ENCODE measurements around the gene XRCC2. TPM values are rescaled to one million over a fixed set of nuclear protein-coding genes. Genes with fewer than 3 reads are reported as not detected.

The XRCC2 gene
- total RNA-seq, 2 donors from 2014 or later = 0.14 to 0.49 TPM

DNA sequence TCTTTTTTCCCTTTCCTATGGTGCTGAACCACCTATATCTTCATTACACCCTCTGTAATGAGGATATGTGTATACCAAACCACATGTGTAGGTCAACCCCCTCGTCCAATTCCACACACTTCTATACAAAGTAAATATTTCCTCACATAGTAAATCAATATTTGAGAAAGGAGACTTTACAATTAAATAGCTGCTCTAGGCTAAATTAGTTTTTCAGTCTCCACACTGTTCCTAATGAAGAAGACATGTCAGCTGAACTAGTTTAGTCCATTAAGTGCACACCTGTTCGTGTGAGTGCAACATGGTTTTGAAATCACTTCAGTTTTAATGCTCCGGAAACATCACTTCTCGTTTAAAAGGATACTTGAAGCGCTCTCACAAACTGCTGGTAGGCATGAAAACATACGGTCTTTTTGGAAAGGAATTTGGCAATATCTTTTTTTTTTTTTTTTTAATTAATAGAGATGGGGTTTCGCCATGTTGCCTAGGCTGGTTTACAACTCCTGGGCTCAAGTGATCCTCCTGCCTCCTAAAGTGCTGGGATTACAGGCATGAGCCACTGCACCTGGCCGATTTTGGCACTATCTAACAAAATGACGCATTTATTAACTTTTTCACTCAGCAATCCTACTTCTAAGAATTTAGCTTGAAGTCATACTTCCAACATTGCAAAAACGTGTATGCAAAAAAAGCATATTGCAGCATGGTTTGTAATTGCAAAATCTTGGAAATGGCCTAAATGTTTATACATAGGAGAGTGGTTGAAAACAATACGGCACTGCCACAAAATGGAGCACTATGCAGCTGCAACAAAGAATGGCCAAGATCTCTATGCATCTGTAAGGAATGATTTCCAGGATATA lies 2.1 kb upstream of the XRCC2 start:
- H3K27me3 ChIP-seq (replicated peaks; ENCODE audit: insufficient read depth) = no peaks in the 10 kb centered on the region
- ATAC-seq (ENCODE audit: insufficient number of reproducible peaks, low FRiP score, low read depth) = no peak
- no peak for DNase-seq (ENCODE audit: low spot score)
- TF ChIP-seq, protein P1, sequence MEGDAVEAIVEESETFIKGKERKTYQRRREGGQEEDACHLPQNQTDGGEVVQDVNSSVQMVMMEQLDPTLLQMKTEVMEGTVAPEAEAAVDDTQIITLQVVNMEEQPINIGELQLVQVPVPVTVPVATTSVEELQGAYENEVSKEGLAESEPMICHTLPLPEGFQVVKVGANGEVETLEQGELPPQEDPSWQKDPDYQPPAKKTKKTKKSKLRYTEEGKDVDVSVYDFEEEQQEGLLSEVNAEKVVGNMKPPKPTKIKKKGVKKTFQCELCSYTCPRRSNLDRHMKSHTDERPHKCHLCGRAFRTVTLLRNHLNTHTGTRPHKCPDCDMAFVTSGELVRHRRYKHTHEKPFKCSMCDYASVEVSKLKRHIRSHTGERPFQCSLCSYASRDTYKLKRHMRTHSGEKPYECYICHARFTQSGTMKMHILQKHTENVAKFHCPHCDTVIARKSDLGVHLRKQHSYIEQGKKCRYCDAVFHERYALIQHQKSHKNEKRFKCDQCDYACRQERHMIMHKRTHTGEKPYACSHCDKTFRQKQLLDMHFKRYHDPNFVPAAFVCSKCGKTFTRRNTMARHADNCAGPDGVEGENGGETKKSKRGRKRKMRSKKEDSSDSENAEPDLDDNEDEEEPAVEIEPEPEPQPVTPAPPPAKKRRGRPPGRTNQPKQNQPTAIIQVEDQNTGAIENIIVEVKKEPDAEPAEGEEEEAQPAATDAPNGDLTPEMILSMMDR (IDR thresholded peaks at IDR 0.05) = no peak
- H3K36me3 ChIP-seq = no peaks in the 10 kb centered on the region
- peaks cover 3 to 8% of the 10 kb centered on the region in 2 donors for H3K4me1 ChIP-seq (ENCODE audit: control insufficient read depth in 1 of 2, low read depth in 2 of 2)
- no peak overlapping the region for H3K4me3 ChIP-seq
- H3K27ac ChIP-seq = no peak overlapping the region
- H3K9me3 ChIP-seq = no peaks in the 10 kb centered on the region

DNA sequence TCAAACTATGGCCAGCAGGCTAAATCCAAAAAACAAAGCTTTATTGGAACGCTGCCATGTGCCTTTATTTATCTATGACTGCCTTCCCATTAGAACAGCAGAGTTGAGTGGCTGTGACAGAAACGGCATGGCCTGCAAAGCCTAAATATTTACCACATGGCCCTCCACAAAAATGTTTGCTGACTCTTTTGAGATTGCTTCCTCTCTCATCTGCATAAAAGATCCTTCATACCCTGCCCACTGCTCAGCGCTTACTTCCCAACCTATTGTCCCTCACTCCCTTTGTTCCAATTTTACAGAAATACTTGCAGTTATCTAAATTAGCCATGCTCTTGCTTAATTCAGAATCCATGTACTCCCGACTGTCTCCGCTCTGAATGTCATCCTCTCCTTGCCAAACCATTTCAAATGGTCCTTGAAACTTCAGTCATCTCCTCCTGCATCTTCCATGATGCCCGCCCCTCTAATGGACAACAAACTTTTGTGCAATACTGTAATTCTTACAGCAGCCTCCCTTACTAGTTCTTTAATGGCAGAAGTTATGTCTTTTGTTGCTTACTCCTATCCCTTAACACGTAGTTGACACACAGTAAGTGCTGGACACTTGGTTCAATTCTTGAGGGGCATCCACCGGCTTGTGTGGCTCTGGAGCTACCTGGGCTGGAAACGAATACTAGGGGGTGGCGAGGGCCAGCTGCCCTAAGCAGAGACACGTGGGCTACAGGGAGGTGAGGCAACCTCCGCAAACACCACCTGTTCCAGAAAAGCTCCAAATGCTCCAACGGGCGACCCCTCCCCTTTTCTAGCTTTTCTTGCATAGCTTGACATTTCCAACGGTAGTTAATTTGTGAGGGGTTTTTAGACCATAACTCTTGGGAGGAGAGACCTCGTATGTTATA lies 832 bp downstream of the XRCC2 start:
- Histone ChIP-seq H3K4me1 (ENCODE audit: control insufficient read depth in 1 of 2, low read depth in 2 of 2) (peaks cover 3 to 8% of the 10 kb centered on the region in 2 donors), H3K4me3 (peak overlapping the region; percentile 71), H3K27me3 (replicated peaks; ENCODE audit: insufficient read depth) (no peaks in the 10 kb centered on the region), H3K27ac (no peak overlapping the region), H3K9me3 (no peaks in the 10 kb centered on the region), H3K36me3 (no peaks in the 10 kb centered on the region)
- DNase-seq (ENCODE audit: low spot score) = no peak
- TF ChIP-seq, protein P1 (IDR thresholded peaks at IDR 0.05) = no peak
- ATAC-seq (ENCODE audit: insufficient number of reproducible peaks, low FRiP score, low read depth) = no peak

DNA sequence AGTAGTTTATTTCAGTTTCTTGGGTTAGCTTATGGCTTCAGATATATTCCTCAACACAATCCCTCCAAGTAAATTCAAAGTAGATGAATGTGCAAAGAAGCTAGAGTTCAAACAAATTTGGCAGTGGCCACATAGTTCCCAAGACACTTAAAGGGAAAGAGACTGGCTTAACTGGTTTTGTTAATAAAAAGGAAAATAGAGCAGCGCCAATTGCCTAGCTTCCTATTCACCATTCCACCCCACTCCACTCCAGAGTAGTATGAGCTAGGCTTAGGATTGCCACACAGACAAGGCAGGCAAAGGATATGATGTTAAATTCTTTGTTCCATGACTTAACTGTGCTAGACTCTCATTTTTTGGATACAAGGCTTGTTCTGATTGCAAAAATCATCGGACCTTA lies 2.0 kb downstream of the XRCC2 start:
- ATAC-seq (ENCODE audit: insufficient number of reproducible peaks, low FRiP score, low read depth) (no peak), DNase-seq (ENCODE audit: low spot score) (no peak)
- Histone ChIP-seq H3K36me3 (no peaks in the 10 kb centered on the region), H3K9me3 (no peaks in the 10 kb centered on the region), H3K4me1 (ENCODE audit: control insufficient read depth in 1 of 2, low read depth in 2 of 2) (peaks cover 3 to 8% of the 10 kb centered on the region in 2 donors), H3K4me3 (no peak overlapping the region), H3K27ac (no peak overlapping the region), H3K27me3 (replicated peaks; ENCODE audit: insufficient read depth) (no peaks in the 10 kb centered on the region)
- TF ChIP-seq, protein P1 (IDR thresholded peaks at IDR 0.05) = no peak

DNA sequence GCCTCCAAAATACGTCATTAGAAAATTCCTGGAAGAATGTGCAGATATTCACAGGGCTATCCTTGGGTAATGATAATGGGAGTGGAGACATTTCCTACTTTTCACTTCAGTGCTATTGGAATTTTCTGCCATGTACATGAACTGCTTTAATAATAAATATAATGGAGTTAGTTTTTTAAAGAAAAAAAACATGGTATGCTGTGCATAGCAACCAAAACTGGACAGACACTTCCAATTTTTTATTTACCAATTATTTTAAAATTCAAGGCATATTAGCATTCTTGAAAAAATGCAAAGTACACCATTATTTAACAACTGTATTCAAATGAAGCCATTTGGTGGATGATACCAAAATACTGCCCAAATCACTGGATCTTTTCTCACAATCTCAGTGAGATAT lies 3.3 kb downstream of the XRCC2 start:
- Histone ChIP-seq H3K4me1 (ENCODE audit: control insufficient read depth in 1 of 2, low read depth in 2 of 2) (peaks cover 3 to 8% of the 10 kb centered on the region in 2 donors), H3K9me3 (no peaks in the 10 kb centered on the region), H3K4me3 (no peak overlapping the region), H3K27ac (no peak overlapping the region), H3K36me3 (no peaks in the 10 kb centered on the region), H3K27me3 (replicated peaks; ENCODE audit: insufficient read depth) (no peaks in the 10 kb centered on the region)
- ATAC-seq (ENCODE audit: insufficient number of reproducible peaks, low FRiP score, low read depth) (no peak), DNase-seq (ENCODE audit: low spot score) (no peak)
- TF ChIP-seq, protein P1 (IDR thresholded peaks at IDR 0.05) = no peak

DNA sequence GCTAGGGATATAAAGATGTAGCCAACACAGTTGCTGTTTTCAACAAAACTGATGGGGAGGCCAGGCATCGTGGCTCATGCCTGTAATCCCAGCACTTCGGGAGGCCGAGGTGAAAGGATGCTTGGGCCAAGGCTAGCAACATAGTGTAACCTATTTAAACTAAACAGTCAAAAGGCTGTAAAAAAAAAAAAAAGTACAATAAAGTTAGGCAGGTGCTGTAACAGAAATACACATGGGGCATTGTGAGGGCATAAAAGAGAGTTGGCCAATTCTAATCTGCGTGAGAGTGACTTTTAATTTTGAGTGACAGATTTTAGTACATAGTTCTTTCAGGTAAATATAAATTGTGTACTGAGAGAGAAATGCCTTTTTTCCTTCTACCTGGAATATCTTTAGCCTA lies 6.2 kb downstream of the XRCC2 start:
- DNase-seq (ENCODE audit: low spot score) (no peak), ATAC-seq (ENCODE audit: insufficient number of reproducible peaks, low FRiP score, low read depth) (no peak)
- Histone ChIP-seq H3K4me1 (ENCODE audit: control insufficient read depth in 1 of 2, low read depth in 2 of 2) (no peaks in the 10 kb centered on the region), H3K27ac (no peak overlapping the region), H3K27me3 (replicated peaks; ENCODE audit: insufficient read depth) (no peaks in the 10 kb centered on the region), H3K9me3 (no peaks in the 10 kb centered on the region), H3K36me3 (no peaks in the 10 kb centered on the region), H3K4me3 (no peak overlapping the region)
- TF ChIP-seq, protein P1 (IDR thresholded peaks at IDR 0.05) = no peak
